ENCODE data around the gene TRMT2B.

DNA sequence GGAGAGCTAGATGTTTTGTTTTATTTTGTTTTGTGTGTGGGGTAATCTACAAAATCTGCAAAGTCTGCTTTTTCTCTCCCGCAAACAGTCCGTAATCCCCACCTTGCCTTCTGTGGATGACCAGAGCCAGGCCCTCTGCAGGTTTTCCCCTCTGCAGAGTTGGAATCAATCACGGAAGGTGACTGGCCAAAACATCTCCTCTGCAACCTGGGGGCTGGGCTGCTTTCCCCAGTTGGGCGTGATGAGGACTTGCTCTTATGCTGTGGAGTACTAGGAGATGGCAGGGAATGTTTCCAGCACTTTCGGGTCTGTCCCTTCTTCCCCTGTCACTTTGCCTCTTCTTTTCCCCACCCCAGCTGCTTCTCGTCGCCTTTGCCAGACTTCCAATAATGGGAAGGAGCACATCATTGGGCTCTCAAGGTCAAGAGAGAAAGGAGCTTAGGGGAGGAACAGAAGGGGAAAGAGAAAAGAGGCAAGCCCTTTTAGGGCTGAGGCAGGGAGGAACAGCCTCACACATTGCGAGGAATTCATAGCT is 27.9 kb upstream of the TRMT2B start:
- TF ChIP-seq, protein P1, sequence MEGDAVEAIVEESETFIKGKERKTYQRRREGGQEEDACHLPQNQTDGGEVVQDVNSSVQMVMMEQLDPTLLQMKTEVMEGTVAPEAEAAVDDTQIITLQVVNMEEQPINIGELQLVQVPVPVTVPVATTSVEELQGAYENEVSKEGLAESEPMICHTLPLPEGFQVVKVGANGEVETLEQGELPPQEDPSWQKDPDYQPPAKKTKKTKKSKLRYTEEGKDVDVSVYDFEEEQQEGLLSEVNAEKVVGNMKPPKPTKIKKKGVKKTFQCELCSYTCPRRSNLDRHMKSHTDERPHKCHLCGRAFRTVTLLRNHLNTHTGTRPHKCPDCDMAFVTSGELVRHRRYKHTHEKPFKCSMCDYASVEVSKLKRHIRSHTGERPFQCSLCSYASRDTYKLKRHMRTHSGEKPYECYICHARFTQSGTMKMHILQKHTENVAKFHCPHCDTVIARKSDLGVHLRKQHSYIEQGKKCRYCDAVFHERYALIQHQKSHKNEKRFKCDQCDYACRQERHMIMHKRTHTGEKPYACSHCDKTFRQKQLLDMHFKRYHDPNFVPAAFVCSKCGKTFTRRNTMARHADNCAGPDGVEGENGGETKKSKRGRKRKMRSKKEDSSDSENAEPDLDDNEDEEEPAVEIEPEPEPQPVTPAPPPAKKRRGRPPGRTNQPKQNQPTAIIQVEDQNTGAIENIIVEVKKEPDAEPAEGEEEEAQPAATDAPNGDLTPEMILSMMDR (conservative IDR thresholded peaks at IDR 0.05; ENCODE audit: low read length) = no peak
- TF ChIP-seq EZH2phosphoT487 (IDR thresholded peaks at IDR 0.05; ENCODE audit: borderline replicate concordance, low read depth, low read length) = no peak

Data from OCI-LY7 (cell line).